Heart left ventricle (tissue), 13 donors: ENCODE data around the gene ABCA13.

Source experiments
- POLR2A ChIP-seq, 2 donors: fragments of 450-650 bp; IDR thresholded peaks; one replicate each; pipeline ENCODE4 v1.6.1; 2017; ENCODE audit warnings: antibody characterized with exemption in 2 of 2, mild to moderate bottlenecking in 2 of 2, moderate library complexity in 2 of 2
- TF ChIP-seq, protein P1 (sequence below), 12 donors: fragments of 200-600 bp; sonication (generic) in 4 of 12; IDR thresholded peaks; one replicate each; pipeline versions ENCODE4 v1.5.0 to v1.8.0; 2018 to 2022; ENCODE audit warnings: antibody characterized with exemption in 12 of 12, mild to moderate bottlenecking in 5 of 12
- donor health status: ischemic (EF 13 %, LVEDD 7.1; RV severe dilation, severe dysfunction).
- donor health status: DM: no; HTN: yes; CAD: no.
- donor health status: DM: no; HTN: no; CAD: no.
- donor health status: ischemic (EF 25% LVEDD 6.9; RV normal size, moderate dysfunction).
- donor health status: ischemic (EF 25% LVEDD 5.7; RV mildly dilated, moderate dysfunction).
- donor health status: ischemic (EF 35%, LVEDD 5.7; RV mildly dilated, moderate dysfunction).
- donor health status: nonischemic (EF 11% LVEDD 7.7; RV severe dilation, severe dysfunction).
- donor health status: DM: yes; HTN: yes; CAD: no.
- donor health status: PGD.
- donor health status: ischemic (EF 29% LVEDD 5.4; RV normal size, mild dysfunction).
- donor health status: nonischemic (EF 23%, LVEDD 6.1; RV moderate dilation, normal function).

DNA sequence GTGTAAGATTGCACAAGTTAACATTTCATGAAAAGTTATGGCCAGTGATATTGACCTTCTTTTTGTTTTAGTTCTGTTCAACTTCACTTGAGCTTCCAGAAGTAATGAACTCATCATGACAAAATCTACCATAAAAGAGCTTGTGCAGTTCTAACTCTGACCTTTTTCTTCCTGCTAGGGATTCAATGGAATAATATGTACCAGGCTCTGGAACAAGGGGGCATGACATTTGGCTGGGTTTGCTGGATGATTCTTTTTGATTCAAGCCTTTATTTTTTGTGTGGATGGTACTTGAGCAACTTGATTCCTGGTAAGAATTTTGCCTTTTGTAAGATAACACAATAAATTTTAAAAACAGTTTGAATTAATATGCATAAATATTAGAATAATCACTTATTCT, 205.0 kb downstream of the ABCA13 start:
- TF ChIP-seq, protein P1, sequence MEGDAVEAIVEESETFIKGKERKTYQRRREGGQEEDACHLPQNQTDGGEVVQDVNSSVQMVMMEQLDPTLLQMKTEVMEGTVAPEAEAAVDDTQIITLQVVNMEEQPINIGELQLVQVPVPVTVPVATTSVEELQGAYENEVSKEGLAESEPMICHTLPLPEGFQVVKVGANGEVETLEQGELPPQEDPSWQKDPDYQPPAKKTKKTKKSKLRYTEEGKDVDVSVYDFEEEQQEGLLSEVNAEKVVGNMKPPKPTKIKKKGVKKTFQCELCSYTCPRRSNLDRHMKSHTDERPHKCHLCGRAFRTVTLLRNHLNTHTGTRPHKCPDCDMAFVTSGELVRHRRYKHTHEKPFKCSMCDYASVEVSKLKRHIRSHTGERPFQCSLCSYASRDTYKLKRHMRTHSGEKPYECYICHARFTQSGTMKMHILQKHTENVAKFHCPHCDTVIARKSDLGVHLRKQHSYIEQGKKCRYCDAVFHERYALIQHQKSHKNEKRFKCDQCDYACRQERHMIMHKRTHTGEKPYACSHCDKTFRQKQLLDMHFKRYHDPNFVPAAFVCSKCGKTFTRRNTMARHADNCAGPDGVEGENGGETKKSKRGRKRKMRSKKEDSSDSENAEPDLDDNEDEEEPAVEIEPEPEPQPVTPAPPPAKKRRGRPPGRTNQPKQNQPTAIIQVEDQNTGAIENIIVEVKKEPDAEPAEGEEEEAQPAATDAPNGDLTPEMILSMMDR (IDR thresholded peaks at IDR 0.05) = no peak
- TF ChIP-seq POLR2A (IDR thresholded peaks at IDR 0.05) = no peak
